K562 (cell line): Measurements from ENCODE around the gene BTBD2. TPM values are rescaled to one million over a fixed set of nuclear protein-coding genes. Genes with fewer than 3 reads are reported as not detected.

ENCODE experiments used
- ATAC-seq: fragments of 200-7000 bp; cut with Tn5 transposase; 3 replicates; pipeline ENCODE4 v1.9.1; 2020; ENCODE audit warnings: moderate library complexity
- BruUV-seq: library from RNA; stranded (reverse); fragments of 400-500 nt; replicated peaks from 2 replicates; lab custom pipeline; 2021; lab: Mats Ljungman, UMichigan
- CTCF ChIA-PET: fragments of 300-600 bp; formaldehyde crosslinking; extraction: SDS; loops from one replicate; lab custom pipeline; 2021; ENCODE audit warnings: low intra/inter-chr PET ratio; lab: Yijun Ruan, JAX
- POLR2A ChIA-PET: fragments of 300-600, 350-650 bp; sonication (Branson Sonifier 250); formaldehyde crosslinking; extraction: SDS; loops from one replicate; lab custom pipeline; 2021; ENCODE audit warnings: antibody characterized with exemption, inconsistent platforms; lab: Yijun Ruan, JAX
- DNase-seq, 4 experiments: peaks; one replicate each; pipeline versions ENCODE4 v3.0.0 to v3.0.0-alpha.2; 2011 to 2018; ENCODE audit warnings: low spot score in 3 of 4, mixed read lengths in 3 of 4; ENCODE audit errors: extremely low read depth in 1 of 4
- FAIRE-seq: peaks from 2 replicates; lab custom pipeline; 2011; peaks lifted over from hg19 to GRCh38; lab: Jason Lieb, UNC
- H2AFZ ChIP-seq: 2 replicates; pipeline ENCODE4 v1.6.0; 2011; ENCODE audit warnings: low read depth, low read length, control low read depth, inconsistent platforms
- H3K27ac ChIP-seq: fragments of 200-600 bp; 3 replicates; pipeline ENCODE4 v1.8.0; 2011; ENCODE audit warnings: low read depth, mild to moderate bottlenecking, control low read depth, inconsistent platforms, low read length, moderate library complexity, mixed read lengths; ENCODE audit errors: extremely low read depth
- H3K27me3 ChIP-seq, 2 experiments: fragments of 300-600 bp in 1 of 2; 2 replicates in 1 of 2; 3 replicates in 1 of 2; pipeline versions ENCODE4 v1.6.0 to v1.8.0; 2011; ENCODE audit warnings: inconsistent platforms in 2 of 2, low read length in 2 of 2, mild to moderate bottlenecking in 1 of 2, mixed read lengths in 1 of 2, moderate library complexity in 1 of 2; ENCODE audit not compliant: control insufficient read depth in 2 of 2, insufficient read depth in 2 of 2
- H3K36me3 ChIP-seq: fragments of 300-600 bp; 3 replicates; pipeline ENCODE4 v1.8.0; 2011; ENCODE audit warnings: mild to moderate bottlenecking, low read length, inconsistent platforms; ENCODE audit not compliant: control insufficient read depth, insufficient read depth
- H3K4me1 ChIP-seq, 2 experiments: fragments of 200-600 bp in 1 of 2; replicated peaks in 1 of 2; 2 replicates in 1 of 2; 3 replicates in 1 of 2; pipeline versions ENCODE4 v1.5.1 to v1.8.0; 2011; ENCODE audit warnings: inconsistent platforms in 2 of 2, low read length in 2 of 2, mild to moderate bottlenecking in 1 of 2, mixed read lengths in 1 of 2, moderate library complexity in 1 of 2; ENCODE audit not compliant: control insufficient read depth in 2 of 2, insufficient read depth in 2 of 2
- H3K4me2 ChIP-seq: 2 replicates; pipeline ENCODE4 v1.6.1; 2011; ENCODE audit warnings: low read length, control low read depth, inconsistent platforms, mixed read lengths; ENCODE audit not compliant: insufficient read depth
- H3K4me3 ChIP-seq: fragments of 200-600 bp; sonication (generic), shearing (Covaris generic); 2 replicates; pipeline ENCODE4 v1.5.1; 2016; ENCODE audit warnings: control low read depth, inconsistent platforms
- H3K79me2 ChIP-seq: fragments of 200-600 bp; 3 replicates; pipeline ENCODE4 v1.8.0; 2011; ENCODE audit warnings: low read length, inconsistent platforms; ENCODE audit not compliant: control insufficient read depth, insufficient read depth
- H3K9ac ChIP-seq, 2 experiments: 2 replicates each; pipeline versions ENCODE4 v1.6.0 to v1.6.1; 2011; ENCODE audit warnings: low read depth in 2 of 2, low read length in 2 of 2, control low read depth in 1 of 2, inconsistent platforms in 1 of 2, mild to moderate bottlenecking in 1 of 2, mixed read lengths in 1 of 2; ENCODE audit not compliant: insufficient read depth in 1 of 2
- H3K9me1 ChIP-seq: one replicate; pipeline ENCODE4 v1.6.0; 2011; ENCODE audit warnings: inconsistent platforms, mild to moderate bottlenecking, low read length, moderate library complexity; ENCODE audit not compliant: control insufficient read depth, insufficient read depth
- H3K9me3 ChIP-seq: replicated peaks from 2 replicates; pipeline ENCODE4 v1.5.1; 2011; ENCODE audit warnings: low read depth, low read length, inconsistent platforms; ENCODE audit not compliant: control insufficient read depth, insufficient read depth
- H4K20me1 ChIP-seq: replicated peaks from 2 replicates; pipeline ENCODE4 v1.6.1; 2011; ENCODE audit warnings: low read length, inconsistent platforms, mixed read lengths; ENCODE audit not compliant: control insufficient read depth, insufficient read depth
- HDAC6 ChIP-seq: IDR thresholded peaks from 2 replicates; pipeline ENCODE4 v1.6.1; 2012; ENCODE audit warnings: low read depth, mild to moderate bottlenecking, control low read depth, inconsistent platforms, low read length, moderate library complexity
- HMBOX1 ChIP-seq: sonication (generic); IDR thresholded peaks from 2 replicates; pipeline ENCODE4 v1.6.1; 2016
- POLR2G ChIP-seq: fragments of 200-400 bp; formaldehyde crosslinking; IDR thresholded peaks from 2 replicates; pipeline ENCODE4 v1.6.1; 2017; ENCODE audit warnings: low read depth, mild to moderate bottlenecking, antibody characterized with exemption, low read length, moderate library complexity
- RBFOX2 ChIP-seq: fragments of 200-400 bp; formaldehyde crosslinking; IDR thresholded peaks from 2 replicates; pipeline ENCODE4 v1.6.1; 2017; ENCODE audit warnings: low read depth, mild to moderate bottlenecking, low read length, moderate library complexity
- U2AF2 ChIP-seq: fragments of 200-400 bp; formaldehyde crosslinking; optimal IDR thresholded peaks from 2 replicates; pipeline ENCODE3; 2017; ENCODE audit warnings: low read depth, mild to moderate bottlenecking, low read length
- WGBS: fragments of 100-300 bp; shearing (Covaris generic); methylation state at CpG from one replicate; pipeline ENCODE4 v1.1.6; 2016; ENCODE audit warnings: low coverage, mixed read lengths; ENCODE audit not compliant: insufficient coverage; ENCODE audit errors: missing lambda C conversion rate; 5-methylcytosine and 5-hydroxymethylcytosine counted together
- in situ Hi-C: fragments of 300-500 bp; cut with MboI; formaldehyde crosslinking; loops from 4 replicates; pipeline ENCODE4 v1.15.0; 2018; ENCODE audit warnings: inconsistent platforms, mixed read lengths
- intact Hi-C: fragments of 100-400 bp; cut with micrococcal nuclease; formaldehyde crosslinking; loops from 2 replicates; pipeline ENCODE4 v1.14.2; 2022
- polyA plus RNA-seq, 8 experiments: library from polyadenylated mRNA; depleted of rRNA in 4 of 8; stranded (reverse) in 5 of 8; unstranded in 3 of 8; fragments of >200 nt; fragmentation: Nextera tagmentation in 2 of 8; fragmentation: Illumina TruSeq in 1 of 8; extraction: Ambion mirVana in 2 of 8; extraction: Trizol in 1 of 8; gene quantifications; 2 replicates each; pipeline versions ENCODE4 v1.2.1 to v1.2.3, GENCODE V29; 2011 to 2014; ENCODE audit warnings: inconsistent platforms in 1 of 8, missing spikeins in 1 of 8
- total RNA-seq, 7 experiments: library from RNA; depleted of rRNA in 6 of 7; stranded (reverse); fragments of >200 nt in 6 of 7; fragmentation: Illumina TruSeq in 2 of 7; extraction: Trizol in 2 of 7; gene quantifications; 2 replicates each; pipeline versions ENCODE4 v1.2.1 to v1.2.3, GENCODE V29; 2011 to 2021; ENCODE audit warnings: low replicate concordance in 1 of 7

The BTBD2 gene
- total and polyA plus RNA-seq, 9 of the 15 experiments (the other 6 are each of a cell fraction or from before 2014, with no cell fraction given) = 0.10 to 15.6 (median 6.9) TPM

GRCh38 chr19:1956868-1957492 lies 58.5 kb downstream of the BTBD2 start:
- no peaks in the 10 kb centered on the region for H3K27me3 ChIP-seq
- H3K9me3 ChIP-seq = no peaks in the 10 kb centered on the region
- 90% methylated on average over 19 of the region's 28 CpGs for WGBS
- H3K79me2 ChIP-seq = peaks cover 82% of the 10 kb centered on the region
- FAIRE-seq (no peak), DNase-seq (no peak), ATAC-seq (no peak; the same call in 2 of the 3 replicates)
- peaks cover 39% of the 10 kb centered on the region; the same call in 2 of the 3 replicates for H3K36me3 ChIP-seq
- no TSS peak for BruUV-seq
- ChIA-PET POLR2A (interaction anchor here (0.8 kb wide), 1 partner anchor 20 kb away, joined by 4 read pairs; no protein-coding TSS in a partner anchor), CTCF (no interaction called here)
- intact Hi-C loops (no loop called here), in situ Hi-C loops (no loop called here)
- H3K4me2 ChIP-seq = no peak overlapping the region
- H2AFZ ChIP-seq = no peak overlapping the region
- H4K20me1 ChIP-seq = peaks cover 18% of the 10 kb centered on the region
- TF ChIP-seq RBFOX2 = peak; percentile 24; the same call in 1 of the 2 replicates
- no peak for TF ChIP-seq HDAC6
- TF ChIP-seq POLR2G = peak; percentile 38; the same call in 1 of the 2 replicates
- no peak for TF ChIP-seq U2AF2
- TF ChIP-seq HMBOX1 = no peak
- H3K9ac ChIP-seq = peak overlapping the region in 1 of 2 experiments; percentile 68; a peak in 1 of 4 replicates
- H3K9me1 ChIP-seq = no peaks in the 10 kb centered on the region
- no peak overlapping the region for H3K4me3 ChIP-seq
- no peak overlapping the region for H3K27ac ChIP-seq
- peaks cover 0 to 70% of the 10 kb centered on the region in 2 experiments; a peak in 2 of 5 replicates for H3K4me1 ChIP-seq
